HG03066 (cell line): ENCODE results near the gene CACNA1C.

Experiments
- ATAC-seq: cut with Tn5 transposase; IDR thresholded peaks from one replicate; pipeline ENCODE4 v1.9.1; 2021; ENCODE audit warnings: low read depth; ENCODE audit not compliant: unreplicated experiment

CACNA1C gene

GRCh38 chr12:2664721-2665577 lies 612.2 kb downstream of the CACNA1C start:
- no peak for ATAC-seq

GRCh38 chr12:2666411-2666810 lies 613.6 kb downstream of the CACNA1C start:
- no peak for ATAC-seq

GRCh38 chr12:2666846-2667245 lies 614.1 kb downstream of the CACNA1C start:
- ATAC-seq: no peak

- no peak for ATAC-seq
Observed at GRCh38 chr12:2667716-2668440, 615.1 kb downstream of the CACNA1C start.

GRCh38 chr12:2668816-2669215 lies 616.0 kb downstream of the CACNA1C start:
- ATAC-seq: no peak

GRCh38 chr12:2669560-2669959 lies 616.8 kb downstream of the CACNA1C start:
- no peak for ATAC-seq

GRCh38 chr12:2672863-2673262 lies 620.1 kb downstream of the CACNA1C start:
- ATAC-seq: no peak

GRCh38 chr12:2673966-2674810 lies 621.4 kb downstream of the CACNA1C start:
- ATAC-seq: no peak

- ATAC-seq: no peak
Observed at GRCh38 chr12:2675776-2676175, 623.0 kb downstream of the CACNA1C start.

GRCh38 chr12:2677142-2677880 lies 624.5 kb downstream of the CACNA1C start:
- no peak for ATAC-seq

- no peak for ATAC-seq
Observed at GRCh38 chr12:2678426-2678825, 625.6 kb downstream of the CACNA1C start.

- ATAC-seq: no peak
Observed at GRCh38 chr12:2679068-2679815, 626.5 kb downstream of the CACNA1C start.

GRCh38 chr12:2679816-2680675 lies 627.3 kb downstream of the CACNA1C start:
- no peak for ATAC-seq

- ATAC-seq: no peak
Observed at GRCh38 chr12:2680676-2681039, 627.9 kb downstream of the CACNA1C start.

GRCh38 chr12:2681450-2682205 lies 628.8 kb downstream of the CACNA1C start:
- ATAC-seq: no peak

GRCh38 chr12:2682296-2683251 lies 629.8 kb downstream of the CACNA1C start:
- ATAC-seq: no peak
